Thymus (tissue), 14 donors: ENCODE data around the gene RPL22L1. TPM values are rescaled to one million over a fixed set of nuclear protein-coding genes. Genes with fewer than 3 reads are reported as not detected.

Source experiments
- DNase-seq, 9 donors: peaks; one replicate each; pipeline ENCODE4 v3.0.0-alpha.2; 2013; ENCODE audit warnings: low spot score in 9 of 9, low read depth in 6 of 9, missing footprints in 1 of 9
- H3K27ac ChIP-seq, 2 donors: one replicate each; pipeline ENCODE4 v1.5.1; 2013; ENCODE audit warnings: control low read depth in 1 of 2, low read depth in 1 of 2, low read length in 1 of 2, mild to moderate bottlenecking in 1 of 2, moderate library complexity in 1 of 2
- H3K27me3 ChIP-seq, 2 donors: one replicate each; pipeline ENCODE4 v1.5.1; 2013; ENCODE audit warnings: low read length in 1 of 2; ENCODE audit not compliant: control insufficient read depth in 2 of 2, insufficient read depth in 1 of 2
- H3K36me3 ChIP-seq, 2 donors: one replicate each; pipeline ENCODE4 v1.5.1; 2013; ENCODE audit warnings: low read length in 1 of 2, mild to moderate bottlenecking in 1 of 2, moderate library complexity in 1 of 2; ENCODE audit not compliant: control insufficient read depth in 2 of 2, insufficient read depth in 2 of 2
- H3K4me1 ChIP-seq, 2 donors: one replicate each; pipeline ENCODE4 v1.5.1; 2013; ENCODE audit warnings: low read length in 2 of 2; ENCODE audit not compliant: control insufficient read depth in 2 of 2, insufficient read depth in 2 of 2
- H3K4me3 ChIP-seq, 2 donors: one replicate each; pipeline ENCODE4 v1.5.1; 2013; ENCODE audit warnings: low read length in 2 of 2, control low read depth in 1 of 2, mild to moderate bottlenecking in 1 of 2
- H3K9me3 ChIP-seq, 2 donors: one replicate each; pipeline ENCODE4 v1.5.1; 2013; ENCODE audit warnings: low read length in 1 of 2, mild to moderate bottlenecking in 1 of 2; ENCODE audit not compliant: control insufficient read depth in 2 of 2, insufficient read depth in 1 of 2
- WGBS: extraction: QIAGEN DNeasy Blood & Tissue Kit; methylation state at CpG from one replicate; pipeline ENCODE4 v1.1.7; 2013; 5-methylcytosine and 5-hydroxymethylcytosine counted together
- long read RNA-seq, 10 donors: transcript quantifications; one replicate each; lab custom pipeline, GENCODE V29; 2026
- polyA plus RNA-seq: library from polyadenylated mRNA; stranded (reverse); fragments of 200-250 nt; gene quantifications from one replicate; pipeline ENCODE4 v1.2.3, GENCODE V29; 2013
- total RNA-seq: library from RNA; stranded (reverse); fragments of 120-200 nt; gene quantifications from one replicate; pipeline ENCODE4 v1.2.4, GENCODE V29; 2013
- donor health status: healthy.

The RPL22L1 gene
- total RNA-seq = 214 TPM
- polyA plus RNA-seq = 245 TPM
- long read RNA-seq, donor 1, transcript RPL22L1-201 (4 exons, 2,190 nt) = major isoform, 7 of 11 reads
- long read RNA-seq, donor 1, partial matches to known transcripts = 0 of 11 reads
- long read RNA-seq, donor 1, other reads (novel, unspliced or antisense) = 0 of 11 reads
- long read RNA-seq, donor 2 = 0 reads
- long read RNA-seq, donor 3, transcript RPL22L1-201 (4 exons, 2,190 nt) = major isoform, 120 of 195 reads
- long read RNA-seq, donor 3, transcript RPL22L1-202 (4 exons, 506 nt) = minor isoform, 16 of 195 reads
- long read RNA-seq, donor 3, transcript RPL22L1-206 (4 exons, 587 nt) = minor isoform, 5 of 195 reads
- long read RNA-seq, donor 3, transcript RPL22L1-204 (4 exons, 581 nt) = minor isoform, 23 of 195 reads
- long read RNA-seq, donor 3, partial matches to known transcripts = 28 of 195 reads
- long read RNA-seq, donor 3, other reads (novel, unspliced or antisense) = 0 of 195 reads
- long read RNA-seq, donor 4, transcript RPL22L1-202 (4 exons, 506 nt) = minor isoform, 8 of 74 reads
- long read RNA-seq, donor 4, transcript RPL22L1-201 (4 exons, 2,190 nt) = major isoform, 37 of 74 reads
- long read RNA-seq, donor 4, transcript RPL22L1-204 (4 exons, 581 nt) = minor isoform, 8 of 74 reads
- long read RNA-seq, donor 4, partial matches to known transcripts = 19 of 74 reads
- long read RNA-seq, donor 4, other reads (novel, unspliced or antisense) = 0 of 74 reads
- long read RNA-seq, donor 5, transcript RPL22L1-204 (4 exons, 581 nt) = minor isoform, 47 of 255 reads
- long read RNA-seq, donor 5, transcript RPL22L1-202 (4 exons, 506 nt) = minor isoform, 23 of 255 reads
- long read RNA-seq, donor 5, transcript RPL22L1-201 (4 exons, 2,190 nt) = major isoform, 149 of 255 reads
- long read RNA-seq, donor 5, partial matches to known transcripts = 25 of 255 reads
- long read RNA-seq, donor 5, other reads (novel, unspliced or antisense) = 5 of 255 reads
- long read RNA-seq, donor 6, transcript RPL22L1-204 (4 exons, 581 nt) = minor isoform, 12 of 50 reads
- long read RNA-seq, donor 6, transcript RPL22L1-201 (4 exons, 2,190 nt) = major isoform, 29 of 50 reads
- long read RNA-seq, donor 6, partial matches to known transcripts = 5 of 50 reads
- long read RNA-seq, donor 6, other reads (novel, unspliced or antisense) = 0 of 50 reads
- long read RNA-seq, donor 7, transcript RPL22L1-204 (4 exons, 581 nt) = minor isoform, 19 of 91 reads
- long read RNA-seq, donor 7, transcript RPL22L1-205 (2 exons, 900 nt) = minor isoform, 6 of 91 reads
- long read RNA-seq, donor 7, transcript RPL22L1-201 (4 exons, 2,190 nt) = major isoform, 31 of 91 reads
- long read RNA-seq, donor 7, partial matches to known transcripts = 28 of 91 reads
- long read RNA-seq, donor 7, other reads (novel, unspliced or antisense) = 0 of 91 reads
- long read RNA-seq, donor 8, transcript RPL22L1-201 (4 exons, 2,190 nt) = major isoform, 21 of 31 reads
- long read RNA-seq, donor 8, transcript RPL22L1-204 (4 exons, 581 nt) = minor isoform, 6 of 31 reads
- long read RNA-seq, donor 8, partial matches to known transcripts = 0 of 31 reads
- long read RNA-seq, donor 8, other reads (novel, unspliced or antisense) = 0 of 31 reads
- long read RNA-seq, donor 9, transcript RPL22L1-202 (4 exons, 506 nt) = minor isoform, 7 of 66 reads
- long read RNA-seq, donor 9, transcript RPL22L1-204 (4 exons, 581 nt) = minor isoform, 8 of 66 reads
- long read RNA-seq, donor 9, transcript RPL22L1-201 (4 exons, 2,190 nt) = major isoform, 45 of 66 reads
- long read RNA-seq, donor 9, partial matches to known transcripts = 6 of 66 reads
- long read RNA-seq, donor 9, other reads (novel, unspliced or antisense) = 0 of 66 reads
- long read RNA-seq, donor 10, transcript RPL22L1-204 (4 exons, 581 nt) = minor isoform, 11 of 55 reads
- long read RNA-seq, donor 10, transcript RPL22L1-201 (4 exons, 2,190 nt) = major isoform, 37 of 55 reads
- long read RNA-seq, donor 10, transcript RPL22L1-202 (4 exons, 506 nt) = minor isoform, 5 of 55 reads
- long read RNA-seq, donor 10, partial matches to known transcripts = 0 of 55 reads
- long read RNA-seq, donor 10, other reads (novel, unspliced or antisense) = 0 of 55 reads

GRCh38 chr3:170869645-170870593, at the start of gene RPL22L1:
Gene RPL22L1 (minus strand): TSS chr3:170870195. CDS start chr3:170870167, 28 bp downstream.
- Histone ChIP-seq H3K9me3 (peaks cover 0 to 2% of the 10 kb centered on the region in 2 donors), H3K36me3 (peaks cover 15 to 32% of the 10 kb centered on the region in 2 donors), H3K4me1 (peaks cover 7 to 17% of the 10 kb centered on the region in 2 donors), H3K27me3 (no peaks in the 10 kb centered on the region), H3K27ac (peak within 1 kb of the TSS; percentile 90 to 92), H3K4me3 (peak within 1 kb of the TSS; percentile 95 to 97)
- WGBS = under 1% methylated on average over 59 of the region's 59 CpGs
- DNase-seq = peak; percentile 90 to 97 (median 95)

GRCh38 chr3:170918715-170919114, 48.7 kb upstream of the RPL22L1 start:
- peaks cover 0 to 20% of the 10 kb centered on the region in 2 donors for H3K9me3 ChIP-seq
- WGBS = 85% methylated on average over 4 of the region's 4 CpGs
- no peak overlapping the region for H3K4me3 ChIP-seq
- no peak for DNase-seq
- no peaks in the 10 kb centered on the region for H3K36me3 ChIP-seq
- H3K4me1 ChIP-seq = no peaks in the 10 kb centered on the region
- no peaks in the 10 kb centered on the region for H3K27me3 ChIP-seq
- no peak overlapping the region for H3K27ac ChIP-seq

- DNase-seq = no peak
- peaks cover 0 to 17% of the 10 kb centered on the region in 2 donors for H3K9me3 ChIP-seq
- no peaks in the 10 kb centered on the region for H3K36me3 ChIP-seq
- H3K27me3 ChIP-seq = no peaks in the 10 kb centered on the region
- H3K4me1 ChIP-seq = no peaks in the 10 kb centered on the region
- WGBS = 79% methylated on average over 1 of the region's 1 CpG
- no peak overlapping the region for H3K27ac ChIP-seq
- H3K4me3 ChIP-seq = no peak overlapping the region
Measured at GRCh38 chr3:170914690-170915089, 44.7 kb upstream of the RPL22L1 start.

- H3K27ac ChIP-seq = no peak overlapping the region
- H3K4me3 ChIP-seq = no peak overlapping the region
- no peak for DNase-seq
- peaks cover under 1 to 15% of the 10 kb centered on the region in 2 donors for H3K9me3 ChIP-seq
- no peaks in the 10 kb centered on the region for H3K4me1 ChIP-seq
- no peaks in the 10 kb centered on the region for H3K27me3 ChIP-seq
- 97% methylated on average over 5 of the region's 5 CpGs for WGBS
- no peaks in the 10 kb centered on the region for H3K36me3 ChIP-seq
Measured at GRCh38 chr3:170914212-170914611, 44.2 kb upstream of the RPL22L1 start.

GRCh38 chr3:170911051-170911450, 41.1 kb upstream of the RPL22L1 start:
- WGBS = 98% methylated on average over 3 of the region's 3 CpGs
- Histone ChIP-seq H3K9me3 (peaks cover 6 to 13% of the 10 kb centered on the region in 2 donors), H3K27me3 (peaks cover 0 to 5% of the 10 kb centered on the region in 2 donors), H3K36me3 (no peaks in the 10 kb centered on the region), H3K4me1 (peaks cover 4 to 12% of the 10 kb centered on the region in 2 donors), H3K27ac (no peak overlapping the region), H3K4me3 (no peak overlapping the region)
- DNase-seq = no peak

- Histone ChIP-seq H3K9me3 (peaks cover 6 to 13% of the 10 kb centered on the region in 2 donors), H3K4me1 (peaks cover 4 to 12% of the 10 kb centered on the region in 2 donors), H3K27ac (no peak overlapping the region), H3K27me3 (peaks cover 0 to 5% of the 10 kb centered on the region in 2 donors), H3K4me3 (no peak overlapping the region), H3K36me3 (no peaks in the 10 kb centered on the region)
- no peak for DNase-seq
Measured at GRCh38 chr3:170910542-170910941, 40.5 kb upstream of the RPL22L1 start.
